ENCODE data around the gene CD3E. TPM values are rescaled to one million over a fixed set of nuclear protein-coding genes. Genes with fewer than 3 reads are reported as not detected.

The CD3E gene
- total RNA-seq, 1 experiment from 2014 or later: not detected

GRCh38 chr11:118258410-118258809 lies 46.1 kb upstream of the CD3E start:
- DNase-seq: no peak
- no peak overlapping the region for H2BK20ac ChIP-seq (ENCODE audit: low read depth, low read length, poor library complexity, severe bottlenecking)
- Mint-ChIP-seq H3K9me3 (no peaks in the 10 kb centered on the region; a peak in 1 of 5 replicates), H3K36me3 (ENCODE audit: insufficient read depth in 1 of 3, low read depth in 3 of 3) (no peaks in the 10 kb centered on the region), H3K4me3 (no peak overlapping the region), H3K27me3 (ENCODE audit: low read depth) (peaks cover 80% of the 10 kb centered on the region), H3K27ac (no peak overlapping the region), H3K4me1 (peaks cover 1 to 12% of the 10 kb centered on the region in 2 experiments)
- H3K79me2 ChIP-seq (ENCODE audit: insufficient read depth, low read length): no peaks in the 10 kb centered on the region
- H3K23ac ChIP-seq (ENCODE audit: insufficient read length, low read depth, low read length): no peak overlapping the region
- peak; percentile 54 for TF ChIP-seq CTCF (conservative IDR thresholded peaks at IDR 0.05)
- no peak overlapping the region for H4K8ac ChIP-seq (replicated peaks; ENCODE audit: insufficient read length, low read depth, low read length)
- H3K79me1 ChIP-seq (ENCODE audit: insufficient read depth, low read depth, low read length, poor library complexity, severe bottlenecking): no peaks in the 10 kb centered on the region
- H3K27me3 ChIP-seq (ENCODE audit: insufficient read depth, low read length): peaks cover 2% of the 10 kb centered on the region; the same call in 1 of the 2 replicates
- H3K23me2 ChIP-seq (ENCODE audit: insufficient read length, low read depth, low read length, poor library complexity, severe bottlenecking): no peaks in the 10 kb centered on the region
- WGBS (ENCODE audit: extremely low coverage, insufficient read length, low lambda C conversion rate): no CpG with 5 or more reads among the region's 1 CpG
- H3K9ac ChIP-seq (ENCODE audit: extremely low read depth, insufficient read length, low read length): no peak overlapping the region
- H4K5ac ChIP-seq (ENCODE audit: insufficient read length, low read depth, low read length): no peak overlapping the region
- no peak overlapping the region for H2BK120ac ChIP-seq (ENCODE audit: low read depth, low read length, poor library complexity, severe bottlenecking)
- H2AK5ac ChIP-seq (ENCODE audit: insufficient read length, low read length): no peak overlapping the region
- no peak overlapping the region for H4K91ac ChIP-seq (ENCODE audit: insufficient read length, low read depth, low read length)
- H3K56ac ChIP-seq (ENCODE audit: insufficient read length, low read depth, low read length): no peak overlapping the region
- no peak overlapping the region for H2AFZ ChIP-seq (ENCODE audit: low read length)
- no peaks in the 10 kb centered on the region; the same call in 1 of the 2 replicates for H3K4me1 ChIP-seq (ENCODE audit: insufficient read depth, low read length)
- H3K9me3 ChIP-seq (ENCODE audit: control insufficient read depth, low read depth, low read length): no peaks in the 10 kb centered on the region
- H4K20me1 ChIP-seq (ENCODE audit: control insufficient read depth, insufficient read depth, insufficient read length): no peaks in the 10 kb centered on the region
- no peak overlapping the region for H3K4ac ChIP-seq (ENCODE audit: low read depth, low read length)
- H3T11ph ChIP-seq (ENCODE audit: low read length): no peak overlapping the region
- H2BK5ac ChIP-seq (ENCODE audit: insufficient read length, low read length): no peak overlapping the region
- H3K4me2 ChIP-seq (ENCODE audit: insufficient read depth, insufficient read length, low read length): no peak overlapping the region
- H3K14ac ChIP-seq (ENCODE audit: insufficient read depth, low read length): no peak overlapping the region
- H2BK12ac ChIP-seq (ENCODE audit: insufficient read length, low read depth, low read length): no peak overlapping the region
- H3K27ac ChIP-seq (ENCODE audit: insufficient read length, low read depth, low read length): no peak overlapping the region
- H2BK15ac ChIP-seq (ENCODE audit: low read depth, low read length): no peak overlapping the region
- no peak overlapping the region for H3K18ac ChIP-seq (ENCODE audit: insufficient read length, low read depth, low read length)

Data from H9 (cell line).